Measurements from ENCODE around the gene STYX. TPM values are rescaled to one million over a fixed set of nuclear protein-coding genes. Genes with fewer than 3 reads are reported as not detected.
"Not testable (repeated sequence)": the region's sequence is repeated elsewhere in the genome, so short reads cannot be mapped to it uniquely, and the experiment has no call there.

The STYX gene
- total and polyA plus RNA-seq, 2 experiments from 2014 or later = 23.3 to 40.2 TPM

DNA sequence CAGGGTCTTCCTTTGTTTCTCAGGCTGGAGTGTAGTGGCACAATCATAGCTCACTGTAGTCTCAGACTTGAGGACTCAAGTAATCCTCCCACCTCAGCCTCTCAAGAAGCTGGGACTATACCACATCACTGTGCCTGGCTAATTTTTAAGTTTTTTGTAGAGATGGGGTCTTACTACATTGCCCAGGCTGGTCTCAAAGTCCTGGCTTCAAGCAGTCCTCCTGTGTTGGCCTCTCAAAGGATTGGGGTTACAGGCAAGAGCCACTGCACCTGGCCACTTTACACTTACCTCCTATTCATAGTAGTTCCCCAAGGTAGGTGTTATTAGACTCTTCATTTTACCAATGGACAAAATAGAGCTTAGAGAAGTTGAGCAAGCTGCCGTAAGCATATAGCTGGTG is 29.2 kb downstream of the STYX start:
- peaks cover 1% of the 10 kb centered on the region for H3K27me3 Mint-ChIP-seq (ENCODE audit: insufficient read depth, low read depth, poor library complexity)

GRCh38 chr14:52762923-52763322 is 33.0 kb downstream of the STYX start:
- H2AFZ ChIP-seq; H3K27me3 ChIP-seq (ENCODE audit: insufficient read depth); H3K27ac Mint-ChIP-seq; H3K4me3 ChIP-seq; H4K20me1 ChIP-seq (replicated peaks; ENCODE audit: insufficient read depth); H3K27ac ChIP-seq (ENCODE audit: low read depth); H3F3A ChIP-seq (replicated peaks; ENCODE audit: low read depth); H3K9me3 Mint-ChIP-seq; H3K27me3 Mint-ChIP-seq (ENCODE audit: insufficient read depth, low read depth, poor library complexity); ATAC-seq; DNase-seq (ENCODE audit: low spot score); H3K4me3 Mint-ChIP-seq; H3K4me2 ChIP-seq; H3K79me2 ChIP-seq (replicated peaks; ENCODE audit: insufficient read depth); H3K4me1 Mint-ChIP-seq; H3K9me2 ChIP-seq (ENCODE audit: insufficient read depth); H3K4me1 ChIP-seq (ENCODE audit: insufficient read depth): not testable (repeated sequence)
- peaks cover 20% of the 10 kb centered on the region for H3K36me3 ChIP-seq (ENCODE audit: insufficient read depth)
- peaks cover 34% of the 10 kb centered on the region for H3K36me3 Mint-ChIP-seq (ENCODE audit: low read depth)

More for the DNA sequence above, 29.2 kb downstream of the STYX start:
- Histone ChIP-seq H3K27ac (ENCODE audit: low read depth) (no peak overlapping the region), H3K4me1 (ENCODE audit: insufficient read depth) (no peaks in the 10 kb centered on the region), H3K9me2 (ENCODE audit: insufficient read depth) (no peaks in the 10 kb centered on the region), H3K4me3 (no peak overlapping the region), H4K20me1 (replicated peaks; ENCODE audit: insufficient read depth) (no peaks in the 10 kb centered on the region), H3F3A (replicated peaks; ENCODE audit: low read depth) (no peaks in the 10 kb centered on the region), H3K27me3 (ENCODE audit: insufficient read depth) (no peaks in the 10 kb centered on the region), H3K79me2 (replicated peaks; ENCODE audit: insufficient read depth) (0 out of 2 replicates have a peak, but pooled peaks cover 4% of the 10 kb centered on the region), H2AFZ (no peak overlapping the region), H3K4me2 (no peak overlapping the region), H3K36me3 (ENCODE audit: insufficient read depth) (peaks cover 16% of the 10 kb centered on the region)
- DNase-seq (ENCODE audit: low spot score) (no peak), ATAC-seq (no peak)
- no peak for TF ChIP-seq EZH2phosphoT487 (IDR thresholded peaks at IDR 0.05; ENCODE audit: unreplicated experiment)
- TF ChIP-seq, protein P1, sequence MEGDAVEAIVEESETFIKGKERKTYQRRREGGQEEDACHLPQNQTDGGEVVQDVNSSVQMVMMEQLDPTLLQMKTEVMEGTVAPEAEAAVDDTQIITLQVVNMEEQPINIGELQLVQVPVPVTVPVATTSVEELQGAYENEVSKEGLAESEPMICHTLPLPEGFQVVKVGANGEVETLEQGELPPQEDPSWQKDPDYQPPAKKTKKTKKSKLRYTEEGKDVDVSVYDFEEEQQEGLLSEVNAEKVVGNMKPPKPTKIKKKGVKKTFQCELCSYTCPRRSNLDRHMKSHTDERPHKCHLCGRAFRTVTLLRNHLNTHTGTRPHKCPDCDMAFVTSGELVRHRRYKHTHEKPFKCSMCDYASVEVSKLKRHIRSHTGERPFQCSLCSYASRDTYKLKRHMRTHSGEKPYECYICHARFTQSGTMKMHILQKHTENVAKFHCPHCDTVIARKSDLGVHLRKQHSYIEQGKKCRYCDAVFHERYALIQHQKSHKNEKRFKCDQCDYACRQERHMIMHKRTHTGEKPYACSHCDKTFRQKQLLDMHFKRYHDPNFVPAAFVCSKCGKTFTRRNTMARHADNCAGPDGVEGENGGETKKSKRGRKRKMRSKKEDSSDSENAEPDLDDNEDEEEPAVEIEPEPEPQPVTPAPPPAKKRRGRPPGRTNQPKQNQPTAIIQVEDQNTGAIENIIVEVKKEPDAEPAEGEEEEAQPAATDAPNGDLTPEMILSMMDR (conservative IDR thresholded peaks at IDR 0.05; ENCODE audit: low read depth in 2 of 2) = no peak
- no peak for TF ChIP-seq EZH2 (IDR thresholded peaks at IDR 0.05; ENCODE audit: low read depth, unreplicated experiment)
- no peak for TF ChIP-seq ZNF331 (CRISPR knock-in tag; IDR thresholded peaks at IDR 0.05; ENCODE audit: low read depth)
- no peak for TF ChIP-seq ZNF114 (CRISPR knock-in tag; IDR thresholded peaks at IDR 0.05)
- TF ChIP-seq ETS1 (IDR thresholded peaks at IDR 0.05) = no peak
- no peak for TF ChIP-seq NANOG (IDR thresholded peaks at IDR 0.05; ENCODE audit: borderline replicate concordance)
- no peak for TF ChIP-seq JUNB (IDR thresholded peaks at IDR 0.05; ENCODE audit: unreplicated experiment)
- TF ChIP-seq STAT1 (IDR thresholded peaks at IDR 0.05; ENCODE audit: unreplicated experiment) = no peak
- no peak for TF ChIP-seq CREB1 (CRISPR knock-in tag; IDR thresholded peaks at IDR 0.05; ENCODE audit: low read depth)
- TF ChIP-seq POLR2AphosphoS5 (IDR thresholded peaks at IDR 0.05; ENCODE audit: low read depth) = no peak
- TF ChIP-seq, protein P2, sequence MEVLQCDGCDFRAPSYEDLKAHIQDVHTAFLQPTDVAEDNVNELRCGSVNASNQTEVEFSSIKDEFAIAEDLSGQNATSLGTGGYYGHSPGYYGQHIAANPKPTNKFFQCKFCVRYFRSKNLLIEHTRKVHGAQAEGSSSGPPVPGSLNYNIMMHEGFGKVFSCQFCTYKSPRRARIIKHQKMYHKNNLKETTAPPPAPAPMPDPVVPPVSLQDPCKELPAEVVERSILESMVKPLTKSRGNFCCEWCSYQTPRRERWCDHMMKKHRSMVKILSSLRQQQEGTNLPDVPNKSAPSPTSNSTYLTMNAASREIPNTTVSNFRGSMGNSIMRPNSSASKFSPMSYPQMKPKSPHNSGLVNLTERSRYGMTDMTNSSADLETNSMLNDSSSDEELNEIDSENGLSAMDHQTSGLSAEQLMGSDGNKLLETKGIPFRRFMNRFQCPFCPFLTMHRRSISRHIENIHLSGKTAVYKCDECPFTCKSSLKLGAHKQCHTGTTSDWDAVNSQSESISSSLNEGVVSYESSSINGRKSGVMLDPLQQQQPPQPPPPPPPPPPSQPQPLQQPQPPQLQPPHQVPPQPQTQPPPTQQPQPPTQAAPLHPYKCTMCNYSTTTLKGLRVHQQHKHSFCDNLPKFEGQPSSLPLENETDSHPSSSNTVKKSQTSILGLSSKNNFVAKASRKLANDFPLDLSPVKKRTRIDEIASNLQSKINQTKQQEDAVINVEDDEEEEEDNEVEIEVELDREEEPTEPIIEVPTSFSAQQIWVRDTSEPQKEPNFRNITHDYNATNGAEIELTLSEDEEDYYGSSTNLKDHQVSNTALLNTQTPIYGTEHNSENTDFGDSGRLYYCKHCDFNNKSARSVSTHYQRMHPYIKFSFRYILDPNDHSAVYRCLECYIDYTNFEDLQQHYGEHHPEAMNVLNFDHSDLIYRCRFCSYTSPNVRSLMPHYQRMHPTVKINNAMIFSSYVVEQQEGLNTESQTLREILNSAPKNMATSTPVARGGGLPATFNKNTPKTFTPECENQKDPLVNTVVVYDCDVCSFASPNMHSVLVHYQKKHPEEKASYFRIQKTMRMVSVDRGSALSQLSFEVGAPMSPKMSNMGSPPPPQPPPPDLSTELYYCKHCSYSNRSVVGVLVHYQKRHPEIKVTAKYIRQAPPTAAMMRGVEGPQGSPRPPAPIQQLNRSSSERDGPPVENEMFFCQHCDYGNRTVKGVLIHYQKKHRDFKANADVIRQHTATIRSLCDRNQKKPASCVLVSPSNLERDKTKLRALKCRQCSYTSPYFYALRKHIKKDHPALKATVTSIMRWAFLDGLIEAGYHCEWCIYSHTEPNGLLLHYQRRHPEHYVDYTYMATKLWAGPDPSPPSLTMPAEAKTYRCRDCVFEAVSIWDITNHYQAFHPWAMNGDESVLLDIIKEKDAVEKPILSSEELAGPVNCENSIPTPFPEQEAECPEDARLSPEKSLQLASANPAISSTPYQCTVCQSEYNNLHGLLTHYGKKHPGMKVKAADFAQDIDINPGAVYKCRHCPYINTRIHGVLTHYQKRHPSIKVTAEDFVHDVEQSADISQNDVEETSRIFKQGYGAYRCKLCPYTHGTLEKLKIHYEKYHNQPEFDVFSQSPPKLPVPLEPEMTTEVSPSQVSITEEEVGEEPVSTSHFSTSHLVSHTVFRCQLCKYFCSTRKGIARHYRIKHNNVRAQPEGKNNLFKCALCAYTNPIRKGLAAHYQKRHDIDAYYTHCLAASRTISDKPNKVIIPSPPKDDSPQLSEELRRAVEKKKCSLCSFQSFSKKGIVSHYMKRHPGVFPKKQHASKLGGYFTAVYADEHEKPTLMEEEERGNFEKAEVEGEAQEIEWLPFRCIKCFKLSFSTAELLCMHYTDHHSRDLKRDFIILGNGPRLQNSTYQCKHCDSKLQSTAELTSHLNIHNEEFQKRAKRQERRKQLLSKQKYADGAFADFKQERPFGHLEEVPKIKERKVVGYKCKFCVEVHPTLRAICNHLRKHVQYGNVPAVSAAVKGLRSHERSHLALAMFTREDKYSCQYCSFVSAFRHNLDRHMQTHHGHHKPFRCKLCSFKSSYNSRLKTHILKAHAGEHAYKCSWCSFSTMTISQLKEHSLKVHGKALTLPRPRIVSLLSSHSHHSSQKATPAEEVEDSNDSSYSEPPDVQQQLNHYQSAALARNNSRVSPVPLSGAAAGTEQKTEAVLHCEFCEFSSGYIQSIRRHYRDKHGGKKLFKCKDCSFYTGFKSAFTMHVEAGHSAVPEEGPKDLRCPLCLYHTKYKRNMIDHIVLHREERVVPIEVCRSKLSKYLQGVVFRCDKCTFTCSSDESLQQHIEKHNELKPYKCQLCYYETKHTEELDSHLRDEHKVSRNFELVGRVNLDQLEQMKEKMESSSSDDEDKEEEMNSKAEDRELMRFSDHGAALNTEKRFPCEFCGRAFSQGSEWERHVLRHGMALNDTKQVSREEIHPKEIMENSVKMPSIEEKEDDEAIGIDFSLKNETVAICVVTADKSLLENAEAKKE (CRISPR knock-in tag; IDR thresholded peaks at IDR 0.05) = no peak
- Mint-ChIP-seq H3K27ac (no peak overlapping the region), H3K4me3 (no peak overlapping the region), H3K36me3 (ENCODE audit: low read depth) (peaks cover 33% of the 10 kb centered on the region), H3K9me3 (no peaks in the 10 kb centered on the region), H3K4me1 (no peaks in the 10 kb centered on the region)

All from GM23338 (cell line).